Activated gamma-delta T cell (primary cell): ENCODE data around the gene ESPL1.
"Not testable (repeated sequence)": the region's sequence is repeated elsewhere in the genome, so short reads cannot be mapped to it uniquely, and the experiment has no call there.

Source experiments
- DNase-seq: peaks from one replicate; lab custom pipeline; 2025; lab: John Stamatoyannopoulos, UW

Gene ESPL1

DNA sequence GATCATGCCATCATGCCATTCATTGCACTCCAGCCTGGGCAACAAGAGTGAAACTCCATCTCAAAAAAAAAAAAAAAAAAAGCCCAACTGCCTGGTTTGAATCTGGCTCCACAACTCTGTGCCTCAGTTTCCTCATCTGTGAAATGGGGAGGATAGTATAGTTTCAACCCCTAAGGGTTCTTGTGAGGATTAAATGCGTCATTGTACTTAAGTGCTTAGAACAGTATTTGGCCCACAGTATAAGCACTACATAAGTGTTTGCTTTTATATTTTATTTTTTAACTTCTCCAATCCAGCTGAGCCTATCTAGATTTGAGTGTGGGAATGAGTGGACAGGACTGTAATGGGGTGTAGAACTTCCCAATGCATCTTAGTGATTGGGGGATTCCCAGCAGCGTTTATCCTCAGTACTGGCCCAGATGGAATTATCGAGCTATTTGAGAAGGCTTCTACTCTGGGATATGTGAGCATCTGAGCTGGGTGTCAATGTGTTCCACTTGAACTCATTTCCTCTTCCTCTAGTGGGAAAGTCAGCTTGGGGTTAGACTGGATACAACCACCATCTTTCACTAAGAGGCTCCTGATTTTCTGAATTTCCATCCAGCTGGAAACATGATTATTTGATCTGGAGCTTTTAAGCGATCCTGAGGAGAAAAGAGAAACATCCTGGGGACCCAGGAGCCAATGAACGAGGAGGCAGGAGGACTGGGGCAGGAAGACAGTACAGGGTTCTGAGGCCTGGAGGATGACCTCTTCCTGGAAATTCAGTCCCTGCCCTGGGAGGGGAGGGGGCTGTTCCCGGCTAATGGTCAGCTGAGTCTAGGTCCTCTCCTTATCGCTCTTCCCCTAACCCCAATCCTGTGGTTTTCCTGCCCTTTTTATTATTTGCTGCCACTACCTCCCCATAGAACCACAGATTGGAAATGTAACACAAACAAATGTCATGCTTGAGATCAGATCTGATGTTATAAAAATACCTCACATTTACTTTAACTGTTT lies 9.3 kb upstream of the ESPL1 start:
- no peak for DNase-seq

DNA sequence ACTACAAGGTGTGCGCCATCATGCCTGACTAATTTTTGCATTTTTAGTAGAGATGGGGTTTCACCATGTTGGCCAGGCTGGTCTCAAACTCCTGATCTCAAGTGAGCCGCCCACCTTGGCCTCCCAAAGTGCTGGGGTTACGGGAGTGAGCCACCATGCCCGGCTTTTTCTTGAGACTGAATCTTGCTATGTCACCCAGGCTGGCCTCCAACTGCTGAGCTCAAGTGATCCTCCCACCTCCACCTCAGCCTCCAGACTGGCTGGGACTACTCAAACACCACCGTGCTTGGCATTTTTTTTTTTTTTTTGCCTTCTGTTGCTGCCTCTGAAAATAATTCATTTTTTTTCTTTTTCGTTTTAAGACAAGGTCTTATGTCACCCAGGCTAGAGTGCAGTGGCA lies 8.2 kb upstream of the ESPL1 start:
- no peak for DNase-seq

DNA sequence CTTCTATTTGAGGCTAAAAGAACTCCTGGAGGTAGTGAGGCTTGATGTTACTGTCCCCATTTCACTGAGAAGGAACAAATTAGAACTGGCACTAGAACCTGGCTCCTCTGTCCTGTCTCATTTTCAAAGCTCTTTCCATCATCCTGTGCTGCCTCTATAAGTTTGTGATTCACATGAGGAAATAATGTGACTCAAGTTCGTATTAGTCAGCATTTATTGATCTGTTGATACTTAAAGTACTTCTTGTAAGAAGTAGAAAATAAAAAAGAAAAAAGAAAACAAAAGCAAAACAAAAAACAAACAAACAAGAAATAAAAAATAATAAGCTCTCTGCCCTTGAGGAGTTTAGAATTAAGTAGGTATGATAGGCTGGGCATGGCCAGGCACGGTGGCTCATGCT lies 2.3 kb upstream of the ESPL1 start:
- no peak for DNase-seq

DNA sequence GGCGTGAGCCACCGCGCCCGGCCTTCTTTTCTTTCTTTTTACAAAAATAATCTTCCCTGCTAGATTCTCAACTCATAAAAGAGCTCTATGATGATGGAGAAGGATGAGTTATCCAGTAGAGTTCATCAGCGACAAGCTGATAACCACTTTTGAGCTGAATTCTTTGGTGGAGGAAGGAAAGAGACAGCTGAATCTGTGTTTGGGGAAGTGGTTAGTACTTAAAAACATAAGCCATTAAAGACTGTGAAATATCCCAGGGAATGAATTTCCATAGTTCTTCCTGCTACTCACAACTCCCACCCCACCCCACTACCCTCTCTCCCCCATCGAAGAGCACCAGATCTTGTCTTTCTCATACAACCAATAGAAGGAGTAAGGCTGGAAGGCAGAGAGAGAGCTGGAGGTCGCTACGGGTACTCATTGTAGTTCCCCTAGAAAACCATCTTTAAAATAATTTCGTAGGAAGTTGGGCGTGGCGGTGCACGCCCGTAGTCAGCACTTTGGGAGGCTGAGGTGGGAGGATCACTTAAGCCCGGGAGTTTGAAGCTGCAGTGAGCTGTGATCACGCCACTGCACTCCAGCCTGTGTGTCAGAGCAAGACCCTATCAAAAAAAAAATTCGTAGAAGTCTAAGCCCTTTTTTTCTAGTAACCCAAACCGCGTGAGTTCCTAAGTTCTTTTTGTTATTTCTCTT lies 647 bp upstream of the ESPL1 start:
- no peak for DNase-seq

DNA sequence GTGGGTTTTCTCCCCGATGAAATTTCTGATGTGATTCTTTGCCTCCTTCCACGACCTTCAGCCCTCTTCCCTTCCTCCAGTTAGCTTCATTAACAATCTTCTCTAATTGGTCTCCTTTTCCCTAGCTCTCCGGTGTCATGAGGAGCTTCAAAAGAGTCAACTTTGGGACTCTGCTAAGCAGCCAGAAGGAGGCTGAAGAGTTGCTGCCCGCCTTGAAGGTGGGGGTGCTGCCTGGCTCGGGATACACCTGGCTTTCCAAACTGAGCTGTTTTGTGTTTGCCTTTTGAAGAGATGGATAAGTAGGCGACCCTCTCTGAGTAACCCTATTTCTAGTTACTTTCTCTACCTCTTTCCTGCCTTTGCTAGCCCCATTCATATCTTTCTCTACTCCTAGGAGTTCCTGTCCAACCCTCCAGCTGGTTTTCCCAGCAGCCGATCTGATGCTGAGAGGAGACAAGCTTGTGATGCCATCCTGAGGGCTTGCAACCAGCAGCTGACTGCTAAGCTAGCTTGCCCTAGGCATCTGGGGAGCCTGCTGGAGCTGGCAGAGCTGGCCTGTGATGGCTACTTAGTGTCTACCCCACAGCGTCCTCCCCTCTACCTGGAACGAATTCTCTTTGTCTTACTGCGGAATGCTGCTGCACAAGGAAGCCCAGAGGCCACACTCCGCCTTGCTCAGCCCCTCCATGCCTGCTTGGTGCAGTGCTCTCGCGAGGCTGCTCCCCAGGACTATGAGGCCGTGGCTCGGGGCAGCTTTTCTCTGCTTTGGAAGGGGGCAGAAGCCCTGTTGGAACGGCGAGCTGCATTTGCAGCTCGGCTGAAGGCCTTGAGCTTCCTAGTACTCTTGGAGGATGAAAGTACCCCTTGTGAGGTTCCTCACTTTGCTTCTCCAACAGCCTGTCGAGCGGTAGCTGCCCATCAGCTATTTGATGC lies 797 bp downstream of the ESPL1 start:
- DNase-seq = no peak

DNA sequence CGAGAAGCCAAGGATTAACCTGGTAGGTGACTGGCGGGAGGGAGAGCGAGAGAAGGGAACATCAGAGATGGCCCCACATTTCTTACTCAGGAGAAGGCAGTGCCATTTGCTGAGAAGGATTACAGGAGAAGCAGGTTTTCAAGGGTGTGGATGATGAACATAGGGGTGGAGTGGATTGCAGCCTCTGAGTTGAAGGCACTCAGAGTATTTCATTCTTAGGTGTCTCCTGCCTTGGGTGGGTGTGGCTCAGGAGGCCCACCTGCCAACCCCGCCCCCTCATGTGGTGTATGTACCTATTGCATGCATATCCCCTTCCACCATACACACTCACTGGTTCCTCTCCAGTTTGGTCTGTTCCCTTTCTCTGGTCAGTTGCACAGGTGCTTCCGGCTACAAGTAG lies 6.3 kb downstream of the ESPL1 start:
- no peak for DNase-seq

DNA sequence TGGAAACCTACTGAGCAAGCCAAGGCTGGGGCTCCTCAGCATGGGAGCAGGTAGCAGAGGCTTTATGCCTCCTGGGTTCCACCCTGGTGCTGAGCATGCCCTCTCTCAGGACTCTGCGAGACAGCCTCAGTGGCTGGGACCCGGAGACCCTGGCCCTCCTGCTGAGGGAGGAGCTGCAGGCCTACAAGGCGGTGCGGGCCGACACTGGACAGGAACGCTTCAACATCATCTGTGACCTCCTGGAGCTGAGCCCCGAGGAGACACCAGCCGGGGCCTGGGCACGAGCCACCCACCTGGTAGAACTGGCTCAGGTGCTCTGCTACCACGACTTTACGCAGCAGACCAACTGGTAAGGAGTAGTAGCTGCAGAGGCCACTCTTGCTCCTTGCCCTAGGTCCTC lies 8.4 kb downstream of the ESPL1 start:
- no peak for DNase-seq

DNA sequence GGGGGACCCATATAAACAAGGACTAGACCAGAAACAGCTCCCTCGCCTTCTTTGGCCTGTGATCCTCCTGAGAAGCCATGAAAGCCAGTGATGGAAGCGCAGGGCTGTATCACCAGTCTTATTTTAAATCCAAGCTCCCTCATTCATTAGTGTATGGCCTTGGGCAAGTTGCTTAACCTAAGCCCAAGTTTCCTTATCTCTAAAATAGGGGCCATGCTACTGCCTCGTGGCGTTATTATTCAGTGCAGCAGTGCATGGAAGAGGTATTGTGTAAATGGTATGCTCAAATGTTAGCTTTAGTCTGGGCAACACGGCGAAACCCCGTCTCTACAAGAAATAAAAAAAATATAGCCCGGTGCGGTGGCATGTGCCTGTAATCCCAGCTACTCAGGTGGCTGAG lies 9.9 kb downstream of the ESPL1 start:
- DNase-seq = no peak

DNA sequence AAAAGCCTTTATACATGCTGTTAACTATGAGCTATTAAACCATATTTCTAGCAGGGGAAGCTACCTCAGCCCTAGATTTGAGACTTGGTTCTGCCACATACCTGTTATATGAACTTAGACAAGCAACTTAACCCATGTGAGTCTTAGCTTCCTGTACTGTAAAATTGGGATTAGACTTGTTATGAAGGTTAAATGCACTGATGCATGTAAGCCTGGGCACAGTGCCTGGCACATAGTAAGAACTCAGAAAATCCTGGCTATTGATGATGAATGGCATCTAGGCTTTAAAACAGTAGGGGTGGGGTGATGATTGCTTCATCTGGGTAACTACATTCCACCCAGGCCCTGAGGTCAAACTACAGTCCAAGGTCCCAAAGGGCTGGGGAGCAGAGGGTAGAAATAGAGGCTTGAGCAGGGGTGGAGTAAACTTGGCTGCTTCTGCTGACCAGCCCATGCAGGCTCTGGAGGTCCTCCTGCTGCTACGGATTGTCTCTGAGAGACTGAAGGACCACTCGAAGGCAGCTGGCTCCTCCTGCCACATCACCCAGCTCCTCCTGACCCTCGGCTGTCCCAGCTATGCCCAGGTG lies 11.3 kb downstream of the ESPL1 start:
- no peak for DNase-seq

DNA sequence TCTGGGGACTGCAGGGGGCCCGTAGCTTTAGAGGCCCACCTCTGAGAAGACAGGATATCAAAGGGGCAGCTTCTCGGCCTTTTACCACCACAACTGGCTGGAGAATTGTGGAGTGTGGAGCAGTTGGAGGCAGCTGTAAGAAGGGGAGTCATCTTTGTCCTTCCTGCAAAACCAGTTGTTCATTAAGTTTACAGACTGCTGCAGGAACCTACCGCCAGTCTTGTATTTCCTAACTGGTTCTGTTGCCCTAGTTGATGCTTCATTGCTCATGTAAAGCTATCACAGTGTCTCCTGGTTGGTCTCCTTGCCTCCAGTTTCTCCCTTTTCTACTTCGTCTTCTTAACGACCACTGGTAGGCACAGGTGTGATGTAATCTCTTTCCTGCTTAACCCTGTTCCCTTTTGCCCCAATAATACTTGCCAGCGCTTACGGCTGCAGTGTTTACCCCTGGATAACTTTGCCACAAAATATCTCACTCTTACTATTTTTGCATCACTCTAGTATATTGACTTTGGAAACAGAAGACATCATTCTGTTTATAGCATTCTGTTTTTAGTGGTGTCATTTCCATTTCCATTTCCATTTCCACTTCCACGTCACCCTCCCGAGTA lies 11.9 kb downstream of the ESPL1 start:
- DNase-seq = no peak

DNA sequence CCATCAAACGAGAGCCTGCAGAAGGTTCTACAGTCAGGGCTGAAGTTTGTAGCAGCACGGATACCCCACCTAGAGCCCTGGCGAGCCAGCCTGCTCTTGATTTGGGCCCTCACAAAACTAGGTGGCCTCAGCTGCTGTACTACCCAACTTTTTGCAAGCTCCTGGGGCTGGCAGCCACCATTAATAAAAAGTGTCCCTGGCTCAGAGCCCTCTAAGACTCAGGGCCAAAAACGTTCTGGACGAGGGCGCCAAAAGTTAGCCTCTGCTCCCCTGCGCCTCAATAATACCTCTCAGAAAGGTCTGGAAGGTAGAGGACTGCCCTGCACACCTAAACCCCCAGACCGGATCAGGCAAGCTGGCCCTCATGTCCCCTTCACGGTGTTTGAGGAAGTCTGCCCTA lies 18.3 kb downstream of the ESPL1 start:
- DNase-seq = no peak

DNA sequence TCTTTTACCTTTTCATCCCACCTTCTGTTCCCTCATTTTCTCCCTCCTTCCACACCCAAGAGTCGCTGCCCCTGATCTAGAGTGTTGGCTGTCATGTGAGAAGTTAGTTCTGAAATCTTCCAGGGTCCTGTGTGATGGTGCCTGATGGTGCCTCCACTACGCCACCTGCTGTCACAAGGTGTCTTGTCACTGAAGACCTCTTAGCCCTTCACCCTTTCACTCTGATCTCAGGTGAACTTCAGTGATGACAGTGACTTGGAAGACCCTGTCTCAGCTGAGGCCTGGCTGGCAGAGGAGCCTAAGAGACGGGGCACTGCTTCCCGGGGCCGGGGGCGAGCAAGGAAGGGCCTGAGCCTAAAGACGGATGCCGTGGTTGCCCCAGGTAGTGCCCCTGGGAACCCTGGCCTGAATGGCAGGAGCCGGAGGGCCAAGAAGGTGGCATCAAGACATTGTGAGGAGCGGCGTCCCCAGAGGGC lies 19.7 kb downstream of the ESPL1 start:
- no peak for DNase-seq

DNA sequence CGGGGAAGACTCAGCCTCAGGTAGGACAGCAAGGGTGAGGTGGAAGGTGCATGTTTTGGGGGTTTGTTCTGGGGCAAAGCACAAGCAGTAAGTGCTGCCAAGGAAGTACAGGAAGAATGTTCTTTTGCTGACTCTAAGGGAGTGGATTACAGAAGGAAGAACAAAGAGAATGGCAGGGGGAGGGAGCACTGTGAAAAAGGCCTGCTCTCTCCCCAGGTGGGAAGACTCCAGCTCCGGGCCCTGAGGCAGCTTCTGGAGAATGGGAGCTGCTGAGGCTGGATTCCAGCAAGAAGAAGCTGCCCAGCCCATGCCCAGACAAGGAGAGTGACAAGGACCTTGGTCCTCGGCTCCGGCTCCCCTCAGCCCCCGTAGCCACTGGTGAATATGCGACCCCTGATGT lies 20.2 kb downstream of the ESPL1 start:
- no peak for DNase-seq

DNA sequence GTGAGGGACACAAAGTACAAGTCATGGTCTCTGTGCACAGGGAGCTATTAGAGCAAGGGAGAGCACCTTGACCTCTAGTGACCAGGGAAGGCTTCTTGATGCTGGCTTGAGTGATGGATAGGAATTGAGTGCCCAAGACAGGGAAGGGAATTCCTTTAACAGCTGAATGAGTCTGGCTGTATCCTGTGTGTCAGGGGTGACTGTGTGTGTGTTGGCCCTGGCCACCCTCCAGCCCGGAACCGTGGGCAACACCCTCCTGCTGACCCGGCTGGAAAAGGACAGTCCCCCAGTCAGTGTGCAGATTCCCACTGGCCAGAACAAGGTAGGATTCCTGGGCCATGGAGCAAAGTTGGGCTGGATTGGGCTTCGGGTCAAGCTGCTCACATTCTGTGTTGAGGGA lies 21.8 kb downstream of the ESPL1 start:
- DNase-seq = no peak

DNA sequence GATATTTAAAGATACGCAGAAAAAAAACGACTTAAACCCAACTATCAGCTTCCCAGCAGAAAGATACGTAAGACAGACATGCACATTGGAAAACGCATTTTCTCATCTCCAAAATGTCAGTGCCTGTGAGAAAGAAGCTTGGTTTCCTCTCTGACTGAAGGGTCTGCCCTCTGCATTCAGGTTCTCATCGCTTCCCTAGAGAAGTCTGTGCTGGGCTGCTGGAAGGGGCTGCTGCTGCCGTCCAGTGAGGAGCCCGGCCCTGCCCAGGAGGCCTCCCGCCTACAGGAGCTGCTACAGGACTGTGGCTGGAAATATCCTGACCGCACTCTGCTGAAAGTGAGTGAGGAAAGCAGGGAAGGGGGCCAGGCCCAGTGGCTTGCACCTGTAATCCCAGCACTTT lies 22.6 kb downstream of the ESPL1 start:
- DNase-seq = no peak

DNA sequence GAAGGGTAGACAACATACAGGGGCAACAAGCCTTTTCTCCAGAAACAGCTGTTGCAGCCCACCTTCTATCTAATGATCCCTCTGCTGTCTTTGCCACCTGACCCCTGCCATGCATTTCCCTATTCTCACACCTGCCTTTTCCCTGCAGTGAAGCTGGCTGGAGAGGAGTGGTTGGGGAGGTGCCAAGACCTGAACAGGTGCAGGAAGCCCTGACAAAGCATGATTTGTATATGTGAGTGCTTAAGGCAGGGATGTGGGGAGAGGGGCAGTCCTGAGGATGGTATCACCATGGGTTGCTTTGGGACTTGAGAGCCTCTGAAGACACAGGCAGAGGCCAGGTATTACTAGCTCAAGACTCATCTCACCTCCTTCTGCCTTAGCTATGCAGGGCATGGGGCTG lies 24.3 kb downstream of the ESPL1 start:
- DNase-seq = no peak

DNA sequence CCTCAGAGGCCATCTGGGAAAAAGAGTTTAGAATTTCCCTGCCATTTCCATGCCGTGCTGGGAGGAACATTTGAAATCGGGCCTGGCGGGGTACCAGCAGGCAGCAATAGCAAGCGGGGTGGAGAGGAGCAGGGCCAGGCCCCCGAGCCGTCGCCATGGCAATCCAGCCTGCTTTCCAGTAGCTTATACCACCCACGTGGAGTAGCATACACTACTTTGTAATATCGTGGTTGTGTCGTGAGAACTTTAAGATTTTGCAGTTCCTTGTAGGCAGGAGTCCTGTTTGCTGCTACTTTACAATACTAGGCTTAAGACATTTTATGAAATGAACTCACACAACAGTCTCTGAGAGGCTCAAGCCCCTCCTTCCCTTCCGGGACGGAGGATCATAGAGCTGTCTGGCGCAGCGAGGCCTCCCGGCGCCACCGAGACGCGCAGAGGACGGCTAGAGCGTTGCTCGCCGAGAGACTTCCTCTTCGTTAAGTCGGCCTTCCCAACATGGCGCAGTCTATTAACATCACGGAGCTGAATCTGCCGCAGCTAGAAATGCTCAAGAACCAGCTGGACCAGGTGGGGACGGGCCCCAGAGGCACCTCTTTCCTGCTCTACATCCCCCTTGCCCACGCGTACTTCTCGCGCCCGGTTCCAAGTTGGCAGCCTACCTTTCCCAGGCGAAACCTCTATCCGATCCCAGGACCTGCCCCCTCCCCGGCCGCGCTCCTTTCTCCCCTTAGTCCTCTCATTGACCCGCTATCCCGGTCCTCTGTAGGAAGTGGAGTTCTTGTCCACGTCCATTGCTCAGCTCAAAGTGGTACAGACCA lies 27.2 kb downstream of the ESPL1 start, which contains the start of gene PFDN5:
Gene PFDN5 (plus strand): TSS at position 473 of the 821 bp plus-strand sequence. CDS start 26 bp downstream, at position 499.
- DNase-seq = peak; percentile 66

DNA sequence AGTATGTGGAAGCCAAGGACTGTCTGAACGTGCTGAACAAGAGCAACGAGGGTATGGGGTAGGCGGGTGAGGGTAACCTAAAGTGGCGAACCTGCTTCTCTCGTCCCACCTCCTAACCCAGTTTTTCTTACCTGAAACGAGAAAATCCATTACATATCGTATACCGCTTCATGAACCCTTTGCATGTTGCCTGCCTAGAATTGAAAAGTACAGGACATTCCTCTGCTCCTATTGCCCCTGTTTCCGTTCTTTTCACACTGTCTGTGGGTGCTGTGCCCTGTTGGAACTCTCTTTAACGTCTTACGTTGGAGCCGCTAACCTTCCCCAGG lies 27.8 kb downstream of the ESPL1 start:
- no peak for DNase-seq

DNA sequence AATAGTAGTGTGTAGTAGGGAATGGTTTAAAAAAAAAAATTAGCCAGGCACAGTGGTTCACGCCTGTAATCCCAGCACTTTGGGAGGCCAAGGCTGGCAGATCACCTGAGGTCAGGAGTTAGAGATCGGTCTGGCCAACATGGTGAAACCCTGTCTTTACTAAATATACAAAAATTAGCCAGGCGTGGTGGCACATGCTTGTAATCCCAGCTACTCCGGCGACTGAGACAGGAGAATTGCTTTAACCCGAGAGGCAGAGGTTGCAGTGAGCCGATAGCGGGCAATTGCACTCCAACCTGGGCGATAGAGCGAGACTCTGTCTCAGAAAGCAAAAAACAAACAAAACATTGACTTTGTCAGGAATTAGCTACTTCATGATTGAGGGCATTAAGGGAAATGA lies 29.0 kb downstream of the ESPL1 start:
- DNase-seq = not testable (repeated sequence)

DNA sequence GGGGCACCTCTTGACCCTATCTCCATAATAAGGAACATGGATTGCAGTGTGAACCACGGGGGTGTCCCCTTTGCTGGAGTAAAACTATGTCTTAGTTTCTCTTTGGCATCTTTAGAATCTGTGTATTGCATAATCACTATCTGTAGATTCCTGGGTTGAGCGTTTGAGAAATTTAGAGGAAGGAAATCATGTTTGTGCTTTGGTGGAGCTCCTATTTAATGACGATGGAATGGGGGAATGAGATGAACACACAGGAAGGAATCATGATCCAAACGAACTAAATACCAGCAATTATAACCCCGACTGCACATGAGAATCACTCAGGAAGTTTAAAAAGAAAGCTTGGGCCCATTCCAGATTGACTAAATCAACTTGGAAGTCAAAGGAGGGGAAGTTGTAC lies 30.1 kb downstream of the ESPL1 start:
- no peak for DNase-seq
